Measurements from ENCODE around the gene PPP1R14B.
A peak's percentile ranks its signal among the peaks of the same experiment; 100 is the strongest.

Gene PPP1R14B

DNA sequence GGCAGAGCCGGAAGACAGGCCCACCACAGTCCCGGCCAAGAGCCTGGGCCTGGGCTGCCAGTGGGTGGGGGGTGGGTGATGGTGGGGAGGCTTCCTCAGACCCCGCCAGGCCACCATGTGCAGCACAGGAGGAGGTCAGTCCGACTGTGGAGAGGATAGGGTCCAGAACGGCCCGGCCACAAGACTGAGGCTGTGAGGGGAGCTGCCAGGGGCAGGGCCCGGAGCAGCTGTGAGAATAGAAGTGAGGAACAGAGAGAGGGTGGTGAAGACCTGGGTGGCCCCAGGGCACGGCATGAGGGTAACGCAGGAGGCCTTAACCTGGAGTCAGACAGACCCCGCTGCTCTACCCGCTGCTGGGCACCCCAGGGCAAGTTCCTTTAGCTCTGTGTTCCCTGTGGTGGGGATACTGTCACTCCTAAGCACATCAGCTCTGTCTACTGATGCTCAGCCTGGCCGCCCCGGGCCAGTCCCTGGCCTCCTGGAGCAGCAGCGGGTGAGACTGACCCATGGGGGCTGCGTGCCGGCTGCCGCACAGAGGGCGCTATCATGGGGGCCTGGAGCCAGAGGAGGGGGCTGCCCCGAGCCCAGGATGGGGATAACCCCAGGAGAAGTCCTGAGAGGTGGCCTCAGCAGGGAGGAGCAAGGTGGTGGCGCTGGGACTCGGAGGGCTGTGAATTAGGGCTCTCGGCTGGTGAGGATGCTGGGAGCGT is 38.5 kb downstream of the PPP1R14B start:
- no peak for DNase-seq

DNA sequence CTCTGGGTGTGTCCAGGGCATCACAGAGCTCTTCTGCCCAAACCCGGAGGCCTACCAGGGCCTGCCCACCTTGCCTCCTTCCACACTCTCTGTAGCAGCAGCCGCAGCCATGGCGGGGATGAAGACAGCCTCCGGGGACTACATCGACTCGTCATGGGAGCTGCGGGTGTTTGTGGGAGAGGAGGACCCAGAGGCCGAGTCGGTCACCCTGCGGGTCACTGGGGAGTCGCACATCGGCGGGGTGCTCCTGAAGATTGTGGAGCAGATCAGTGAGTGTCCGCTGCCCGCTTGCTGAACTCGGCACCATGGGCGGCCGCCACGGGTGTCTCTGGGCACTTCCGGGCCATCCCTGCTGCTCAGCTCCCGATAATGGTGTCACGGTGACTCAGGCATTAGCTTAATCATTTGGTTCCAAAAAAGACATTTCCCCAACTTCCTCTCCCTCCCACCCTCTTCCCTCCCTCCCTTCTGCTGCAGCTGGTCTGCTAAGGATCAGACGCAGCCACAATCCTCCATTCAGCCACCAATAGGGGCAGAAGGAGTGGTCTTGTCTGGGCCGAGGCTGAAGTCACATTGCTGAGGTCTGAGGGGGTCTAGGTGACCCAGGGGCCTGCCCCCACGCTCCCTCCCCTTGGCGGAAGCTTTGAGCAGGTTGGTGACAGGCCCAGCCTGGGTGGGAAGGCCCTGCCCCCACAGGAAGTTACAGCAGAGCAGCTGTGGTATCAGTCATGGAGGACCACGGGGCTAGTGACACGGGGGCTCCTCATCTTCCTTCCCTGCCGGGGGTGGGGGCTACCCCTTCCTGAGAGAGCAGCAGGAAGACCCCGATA is 39.3 kb downstream of the PPP1R14B start:
- DNase-seq = no peak

DNA sequence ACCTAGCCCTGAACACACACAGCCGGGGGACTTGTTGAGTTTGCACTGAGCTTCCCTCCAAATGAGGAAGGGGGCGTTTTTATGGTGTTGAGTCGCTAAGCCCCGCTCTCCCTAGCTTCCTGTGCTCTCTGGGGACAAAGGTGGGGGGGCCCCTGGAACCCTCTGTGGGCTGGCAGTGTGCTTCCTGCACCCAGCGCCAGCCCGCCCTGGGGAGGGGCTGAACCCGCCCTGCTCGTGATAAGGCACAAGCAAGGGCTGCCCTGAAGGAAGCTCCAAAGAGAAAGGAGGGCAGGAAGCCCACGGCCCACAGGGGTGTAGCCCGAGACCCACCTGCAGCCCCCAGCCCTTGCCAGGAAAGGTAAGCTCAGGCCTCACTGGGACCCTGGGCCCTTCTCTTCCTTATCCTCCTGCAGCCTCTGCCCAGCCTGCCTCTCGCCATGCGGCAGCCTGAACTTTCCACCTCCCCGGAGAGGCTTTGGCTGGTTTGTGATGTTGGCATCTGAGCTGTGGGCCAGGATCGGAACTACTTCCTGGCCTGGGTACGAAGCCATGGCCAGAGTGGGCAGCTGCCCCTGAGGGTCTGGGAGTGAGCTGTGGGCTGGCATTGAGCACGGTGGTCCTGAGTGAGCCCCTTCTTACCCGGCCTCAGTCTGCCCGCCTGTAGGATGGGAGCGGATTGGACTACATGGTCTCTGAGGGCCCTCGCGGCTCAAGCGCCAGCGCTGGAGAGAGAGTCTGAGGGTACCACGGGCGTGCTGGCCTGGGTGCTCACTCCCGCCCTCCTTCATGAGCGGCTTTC is 40.1 kb downstream of the PPP1R14B start, which contains the start of gene FERMT3:
FERMT3 (plus strand) TSS at position 265 of the 799 bp plus-strand sequence. CDS start 644 bp downstream, outside the sequence.
- DNase-seq = no peak

DNA sequence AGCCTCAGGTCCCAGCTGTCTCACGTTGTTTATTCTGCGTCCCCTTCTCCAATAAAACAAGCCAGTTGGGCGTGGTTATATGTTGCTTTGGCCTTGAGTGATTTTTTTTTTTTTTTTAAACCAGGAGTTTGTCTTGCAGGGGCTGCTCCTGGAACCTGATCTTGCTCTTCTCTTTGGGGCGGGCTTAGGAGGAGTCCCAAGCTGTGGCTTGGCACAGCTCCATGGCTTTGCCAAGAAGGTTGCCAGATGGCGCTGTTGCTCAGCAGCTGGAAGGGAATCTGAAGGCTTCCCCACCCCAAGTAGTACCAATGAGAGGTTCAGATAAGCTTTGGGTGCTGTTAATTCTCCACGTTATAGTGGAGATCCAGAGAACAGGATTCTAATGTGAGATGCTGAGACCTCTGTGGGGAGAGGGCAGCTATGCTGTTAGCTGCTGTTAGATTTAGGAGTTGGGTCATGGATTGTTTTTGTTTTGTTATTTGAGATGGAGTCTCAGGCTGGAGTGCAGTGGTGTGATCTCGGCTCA is 42.2 kb downstream of the PPP1R14B start:
- peak; percentile 88 for DNase-seq

DNA sequence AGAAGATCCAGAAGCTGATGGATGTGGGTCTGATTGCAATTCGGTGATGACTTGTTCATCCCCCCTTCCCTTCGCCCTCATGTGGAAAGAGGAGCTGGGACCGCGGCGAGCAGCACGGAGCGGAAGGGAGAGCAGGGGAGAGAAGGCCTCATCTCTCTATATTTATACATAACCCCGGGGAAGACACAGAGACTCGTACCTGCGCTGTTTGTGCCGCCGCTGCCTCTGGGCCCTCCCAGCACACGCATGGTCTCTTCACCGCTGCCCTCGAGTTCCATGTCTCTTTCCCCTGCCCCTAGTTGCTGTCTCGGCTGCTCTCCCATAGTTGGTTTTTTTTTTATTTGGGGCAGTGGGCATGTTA is 42.7 kb downstream of the PPP1R14B start:
- DNase-seq = no peak

- DNase-seq = no peak
Observed at GRCh38 chr11:64203421-64204079, 43.2 kb downstream of the PPP1R14B start.

DNA sequence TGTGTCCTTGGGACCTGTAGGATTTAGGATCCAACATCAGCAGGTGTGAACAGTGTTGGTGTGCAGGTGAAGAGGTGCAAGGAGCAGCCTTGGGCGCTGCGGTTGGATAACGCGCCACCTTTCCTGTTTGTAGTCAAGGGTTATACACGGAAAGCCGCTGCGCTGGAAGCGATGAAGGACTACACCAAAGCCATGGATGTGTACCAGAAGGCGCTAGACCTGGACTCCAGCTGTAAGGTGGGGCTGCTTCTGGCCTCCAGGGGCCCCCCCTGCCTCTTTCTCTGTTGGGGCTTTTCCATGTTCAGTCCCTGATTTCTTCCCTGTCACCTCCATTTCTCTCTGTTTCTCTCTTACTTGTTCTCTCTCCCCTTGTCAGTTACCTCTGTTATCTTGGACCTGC is 43.8 kb downstream of the PPP1R14B start:
- no peak for DNase-seq

DNA sequence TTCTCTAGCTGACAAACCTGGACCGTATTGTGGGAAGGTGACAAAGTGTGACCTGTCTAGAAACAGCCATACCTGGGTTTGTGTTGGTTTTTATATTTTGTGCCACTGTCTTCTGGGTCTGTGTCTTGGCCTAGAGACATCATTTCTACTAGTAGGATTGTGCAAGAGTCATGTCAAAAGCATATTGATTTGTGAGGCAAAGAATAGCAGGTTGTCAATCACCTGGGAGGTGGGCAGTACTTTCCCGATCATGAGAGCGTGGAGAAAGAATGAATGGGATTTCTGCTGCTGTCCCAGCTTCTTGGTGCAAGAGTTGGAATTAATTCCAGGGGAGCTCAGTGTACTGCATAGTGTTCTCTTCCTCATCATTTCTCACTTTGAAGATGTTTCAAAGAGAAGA is 45.2 kb downstream of the PPP1R14B start:
- no peak for DNase-seq

DNA sequence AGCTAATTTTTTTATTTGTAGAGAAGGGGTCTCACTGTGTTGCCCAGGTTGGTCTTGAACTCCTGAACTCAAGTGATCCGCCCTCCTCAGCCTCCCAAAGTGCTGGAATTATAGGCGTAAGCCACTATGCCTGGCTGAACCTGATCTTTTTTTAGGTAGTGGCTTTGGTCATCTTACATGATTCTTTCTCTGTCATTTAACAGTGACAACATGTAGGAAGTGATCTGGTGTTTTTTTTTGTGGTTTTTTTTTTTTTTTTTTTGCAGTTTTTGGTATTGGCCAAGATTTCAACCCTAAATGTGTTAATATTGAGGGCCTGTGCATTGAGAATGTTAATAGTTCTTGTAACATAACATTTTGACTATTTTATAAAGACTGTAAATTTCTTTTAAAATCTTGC is 48.2 kb downstream of the PPP1R14B start:
- DNase-seq = no peak

DNA sequence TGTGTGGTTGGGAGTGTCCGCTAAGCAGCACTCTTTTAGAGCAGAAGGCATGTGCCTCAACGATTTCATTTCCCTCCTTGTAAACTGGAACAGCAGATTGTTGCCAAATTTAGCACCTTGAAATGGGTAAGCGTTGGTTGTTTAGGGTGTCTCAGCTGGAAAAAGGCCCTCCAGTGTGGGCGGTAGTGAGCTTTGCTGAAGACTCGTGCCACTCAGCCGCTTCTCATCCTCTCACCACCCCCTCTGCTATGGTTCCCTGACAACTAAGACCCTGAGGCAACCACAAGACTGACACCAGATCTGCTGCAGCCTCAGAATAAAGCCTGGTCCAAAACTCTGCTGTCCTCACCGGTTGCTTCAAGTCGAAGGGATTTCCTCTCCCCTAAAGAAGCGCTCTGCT is 50.1 kb downstream of the PPP1R14B start:
- no peak for DNase-seq
